Endodermal cell (in vitro differentiated cells): ENCODE measurements around the gene AEBP1. TPM values are rescaled to one million over a fixed set of nuclear protein-coding genes. Genes with fewer than 3 reads are reported as not detected.

ENCODE experiments used
- DNase-seq: peaks from one replicate; pipeline ENCODE4 v3.0.0-alpha.2; 2017
- H3K27ac ChIP-seq: 2 replicates; pipeline ENCODE4 v1.5.1; 2013; ENCODE audit warnings: mild to moderate bottlenecking, low read depth, low read length, moderate library complexity
- H3K27me3 ChIP-seq: 2 replicates; pipeline ENCODE4 v1.6.1; 2013; ENCODE audit warnings: mild to moderate bottlenecking, low read length, moderate library complexity; ENCODE audit not compliant: insufficient read depth, control insufficient read depth, poor library complexity, severe bottlenecking
- H3K36me3 ChIP-seq: 2 replicates; pipeline ENCODE4 v1.7.0; 2013; ENCODE audit warnings: mild to moderate bottlenecking, low read length, moderate library complexity; ENCODE audit not compliant: control insufficient read depth, insufficient read depth
- H3K4me1 ChIP-seq: one replicate; pipeline ENCODE4 v1.7.0; 2013; ENCODE audit warnings: low read length; ENCODE audit not compliant: control insufficient read depth, insufficient read depth
- H3K4me3 ChIP-seq: 2 replicates; pipeline ENCODE4 v1.5.1; 2013; ENCODE audit warnings: mild to moderate bottlenecking, low read length, moderate library complexity
- H3K9ac ChIP-seq: 2 replicates; pipeline ENCODE4 v1.6.1; 2013; ENCODE audit warnings: mild to moderate bottlenecking, low read length, moderate library complexity; ENCODE audit not compliant: poor library complexity, severe bottlenecking; ENCODE audit errors: extremely low read depth
- H3K9me3 ChIP-seq: 2 replicates; pipeline ENCODE4 v1.6.1; 2013; ENCODE audit warnings: mild to moderate bottlenecking, low read length, moderate library complexity; ENCODE audit not compliant: control insufficient read depth
- H3K27ac Mint-ChIP-seq: 2 replicates; pipeline ENCODE4 v1.8.0; 2020; ENCODE audit warnings: mixed read lengths
- H3K27me3 Mint-ChIP-seq: 2 replicates; pipeline ENCODE4 v1.8.0; 2021; ENCODE audit warnings: mild to moderate bottlenecking, mixed read lengths; ENCODE audit not compliant: insufficient read depth
- H3K36me3 Mint-ChIP-seq: 2 replicates; pipeline ENCODE4 v1.8.0; 2020; ENCODE audit warnings: low read depth, mixed read lengths
- H3K4me1 Mint-ChIP-seq: 2 replicates; pipeline ENCODE4 v1.8.0; 2020; ENCODE audit warnings: mixed read lengths
- H3K4me3 Mint-ChIP-seq: 2 replicates; pipeline ENCODE4 v1.8.0; 2020; ENCODE audit warnings: mild to moderate bottlenecking, moderate library complexity, mixed read lengths
- H3K9me3 Mint-ChIP-seq: 2 replicates; pipeline ENCODE4 v1.8.0; 2020; ENCODE audit warnings: mild to moderate bottlenecking, mixed read lengths
- CTCF ChIP-seq: fragments of 200-600 bp; sonication (generic); conservative IDR thresholded peaks from 2 replicates; pipeline ENCODE4 v1.5.0; 2021; ENCODE audit warnings: antibody characterized with exemption, mild to moderate bottlenecking
- WGBS, 2 experiments: methylation state at CpG; one replicate each; pipeline versions ENCODE4 v1.1.5 to v1.1.7; 2013; ENCODE audit warnings: missing lambda C conversion rate in 2 of 2, mixed read lengths in 1 of 2; ENCODE audit not compliant: insufficient coverage in 1 of 2, insufficient read length in 1 of 2; 5-methylcytosine and 5-hydroxymethylcytosine counted together
- total RNA-seq, 2 donors: library from RNA; stranded (reverse); fragmentation: NEBNext Ultra II Directional in 1 of 2; extraction: Animal tissue kit (Norgen Biotek cat#: 25700) in 1 of 2; gene quantifications; 2 replicates in 1 of 2; 3 replicates in 1 of 2; pipeline ENCODE4 v1.2.1, GENCODE V29; 2021

Gene AEBP1
- total RNA-seq, 2 donors from 2014 or later: 55.2 to 65.8 TPM

- Histone ChIP-seq H3K9ac (no peak overlapping the region), H3K4me1 (no peaks in the 10 kb centered on the region), H3K36me3 (peaks cover 72% of the 10 kb centered on the region), H3K4me3 (no peak overlapping the region), H3K9me3 (no peaks in the 10 kb centered on the region), H3K27me3 (no peaks in the 10 kb centered on the region), H3K27ac (no peak overlapping the region)
- no peaks in the 10 kb centered on the region for H3K4me1 Mint-ChIP-seq
- DNase-seq: no peak
- no peak overlapping the region for H3K27ac Mint-ChIP-seq
- peaks cover 57% of the 10 kb centered on the region for H3K36me3 Mint-ChIP-seq
- no peak overlapping the region for H3K4me3 Mint-ChIP-seq
- TF ChIP-seq CTCF: no peak
- H3K27me3 Mint-ChIP-seq: no peaks in the 10 kb centered on the region
- no peaks in the 10 kb centered on the region for H3K9me3 Mint-ChIP-seq
- 95 to 97% methylated on average over 13 to 30 of the region's 30 CpGs for WGBS, 2 experiments
Observed at GRCh38 chr7:44057849-44058758, 46.0 kb upstream of the AEBP1 start.

- no peak overlapping the region for H3K4me3 Mint-ChIP-seq
- H3K27me3 Mint-ChIP-seq: no peaks in the 10 kb centered on the region
- no peaks in the 10 kb centered on the region for H3K9me3 Mint-ChIP-seq
- Histone ChIP-seq H3K9me3 (no peaks in the 10 kb centered on the region), H3K4me3 (no peak overlapping the region), H3K9ac (no peak overlapping the region), H3K36me3 (peaks cover 67% of the 10 kb centered on the region), H3K4me1 (no peaks in the 10 kb centered on the region), H3K27me3 (no peaks in the 10 kb centered on the region), H3K27ac (no peak overlapping the region)
- TF ChIP-seq CTCF: no peak
- H3K27ac Mint-ChIP-seq: no peak overlapping the region
- H3K36me3 Mint-ChIP-seq: peaks cover 56% of the 10 kb centered on the region
- no peaks in the 10 kb centered on the region for H3K4me1 Mint-ChIP-seq
- no peak for DNase-seq
- 96% methylated on average over 4 to 7 of the region's 7 CpGs for WGBS, 2 experiments
Observed at GRCh38 chr7:44058759-44059218, 45.4 kb upstream of the AEBP1 start.

DNA sequence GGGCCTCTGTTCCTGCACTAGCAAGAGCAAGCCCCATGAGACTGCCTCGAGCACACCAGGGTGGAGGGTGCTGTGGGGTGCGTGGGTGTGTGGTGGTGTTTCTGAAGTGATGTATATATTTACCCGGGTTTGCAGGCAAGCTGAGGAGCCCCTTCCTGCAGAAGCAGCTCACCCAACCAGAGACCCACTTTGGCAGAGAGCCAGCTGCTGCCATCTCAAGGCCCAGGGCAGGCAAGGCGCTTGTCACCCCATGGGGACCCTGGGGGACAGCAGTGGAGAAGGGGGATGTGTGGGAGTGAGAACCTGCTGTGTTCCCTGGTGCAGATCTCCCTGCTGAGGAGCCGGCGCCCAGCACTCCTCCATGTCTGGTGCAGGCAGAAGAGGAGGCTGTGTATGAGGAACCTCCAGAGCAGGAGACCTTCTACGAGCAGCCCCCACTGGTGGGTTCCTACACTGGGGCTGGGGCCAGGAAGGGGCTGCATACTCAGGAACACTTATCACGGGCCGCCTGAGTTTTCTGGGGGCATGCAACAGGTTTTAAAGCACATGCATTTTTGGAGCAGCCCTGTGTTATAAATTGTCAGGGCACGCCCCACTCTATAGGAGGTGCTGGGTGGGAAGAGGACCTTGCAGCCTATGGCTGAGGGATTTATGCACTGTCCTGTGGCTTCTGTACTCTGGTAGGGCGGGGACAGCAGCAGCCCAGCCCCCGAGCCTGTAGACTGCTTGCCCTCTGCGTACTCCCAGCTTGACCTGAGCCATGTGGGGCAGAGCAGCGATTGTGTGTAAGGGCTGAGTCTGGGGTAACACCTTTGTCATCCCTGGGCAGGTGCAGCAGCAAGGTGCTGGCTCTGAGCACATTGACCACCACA is 44.7 kb upstream of the AEBP1 start:
- TF ChIP-seq CTCF: no peak
- DNase-seq: no peak
- H3K9me3 ChIP-seq: no peaks in the 10 kb centered on the region
- H3K4me3 Mint-ChIP-seq: no peak overlapping the region
- no peak overlapping the region for H3K4me3 ChIP-seq
- no peak overlapping the region for H3K9ac ChIP-seq
- WGBS, 2 experiments: 93% methylated on average over 10 to 14 of the region's 14 CpGs
- H3K4me1 ChIP-seq: no peaks in the 10 kb centered on the region
- peaks cover 52% of the 10 kb centered on the region for H3K36me3 Mint-ChIP-seq
- no peaks in the 10 kb centered on the region for H3K27me3 Mint-ChIP-seq
- H3K9me3 Mint-ChIP-seq: no peaks in the 10 kb centered on the region
- H3K27ac Mint-ChIP-seq: no peak overlapping the region
- H3K36me3 ChIP-seq: peaks cover 60% of the 10 kb centered on the region
- H3K4me1 Mint-ChIP-seq: no peaks in the 10 kb centered on the region
- no peaks in the 10 kb centered on the region for H3K27me3 ChIP-seq
- no peak overlapping the region for H3K27ac ChIP-seq
